GM18508 (cell line): Measurements from ENCODE around the gene NOM1.
A peak's percentile ranks its signal among the peaks of the same experiment; 100 is the strongest.

Experiments
- ATAC-seq: cut with Tn5 transposase; IDR thresholded peaks from one replicate; pipeline ENCODE4 v1.9.1; 2021; ENCODE audit warnings: moderate number of reproducible peaks; ENCODE audit not compliant: insufficient read depth, unreplicated experiment

Gene NOM1

DNA sequence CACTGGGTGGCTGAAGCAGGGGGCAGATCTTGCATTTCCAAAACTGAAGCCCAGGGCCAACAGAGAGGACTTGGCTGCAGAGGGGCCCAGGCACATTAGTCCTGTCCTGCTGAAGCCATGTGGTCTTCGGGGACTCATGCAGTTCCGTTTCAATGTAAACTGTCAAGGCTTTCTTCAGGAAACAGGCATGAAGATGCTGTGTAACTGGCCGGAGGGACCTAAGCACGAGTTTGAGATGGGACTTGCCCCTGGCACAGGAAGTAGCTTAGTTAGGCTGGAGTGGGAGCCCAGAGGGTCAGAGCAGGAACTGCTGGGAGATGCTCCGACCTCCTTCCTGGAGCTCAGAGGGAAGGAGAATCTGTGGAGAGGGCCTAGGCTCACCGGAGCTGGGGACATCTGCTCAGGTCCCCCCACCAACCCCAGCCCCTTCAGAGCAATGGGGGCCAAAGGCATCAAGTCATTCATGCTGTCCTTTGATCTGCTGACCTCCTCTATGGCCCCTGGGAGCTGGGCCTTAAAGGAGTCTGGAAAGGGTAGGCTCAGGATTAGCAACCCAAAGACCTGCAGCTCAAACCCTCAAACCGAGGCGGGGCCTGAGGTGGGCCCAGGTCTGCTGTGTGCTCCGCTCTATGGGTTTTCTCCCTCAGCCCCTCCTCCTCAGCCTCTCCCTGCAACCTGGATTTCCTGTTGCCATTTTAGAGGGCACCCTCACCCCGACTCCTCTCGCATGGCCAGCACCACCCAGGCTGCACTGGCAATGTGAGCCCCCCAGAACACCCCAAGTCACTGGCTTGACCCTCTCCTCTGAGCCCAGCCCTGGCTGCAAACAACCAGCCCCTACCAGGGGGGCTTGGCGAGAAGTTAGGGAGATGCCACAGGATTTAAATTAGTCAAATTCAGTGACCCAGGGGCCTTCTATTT is 65.4 kb downstream of the NOM1 start:
- no peak for ATAC-seq

GRCh38 chr7:157016024-157016351 is 66.5 kb downstream of the NOM1 start:
- peak; percentile 3 for ATAC-seq

DNA sequence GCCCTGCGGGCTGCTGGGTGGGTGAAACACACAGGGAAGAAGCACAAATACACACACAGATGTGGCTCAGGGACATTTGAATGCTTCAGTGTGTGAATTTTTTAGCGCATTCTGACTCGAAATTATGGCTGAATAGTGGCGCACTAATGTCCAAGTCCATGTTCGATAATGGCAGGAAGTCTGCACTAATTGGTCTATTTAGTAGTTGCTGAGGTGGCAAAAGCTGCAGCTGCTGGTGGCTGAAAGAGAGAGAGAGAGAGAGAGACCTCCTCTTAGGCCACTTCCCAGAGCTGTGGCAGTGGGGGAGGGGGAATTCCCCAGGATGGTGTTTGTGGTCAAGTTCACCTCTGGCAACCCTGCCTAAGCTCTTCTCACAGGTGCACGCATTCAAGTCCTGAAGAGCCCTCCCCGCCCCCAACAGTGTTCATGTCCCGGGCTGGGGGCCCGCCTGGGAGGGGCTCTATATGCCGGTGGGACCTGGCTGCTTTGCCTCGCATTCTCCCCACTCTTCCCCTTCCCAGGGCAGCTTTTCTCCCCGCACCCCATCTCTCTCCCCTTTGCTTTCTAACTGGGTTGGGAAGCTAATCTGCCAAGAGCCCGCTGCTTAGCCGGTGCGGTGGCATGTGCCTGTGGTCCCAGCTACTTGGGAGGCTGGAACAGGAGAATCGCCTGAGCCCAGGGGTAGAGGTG is 67.0 kb downstream of the NOM1 start:
- peak; percentile 71 for ATAC-seq

GRCh38 chr7:157017149-157017548 is 67.6 kb downstream of the NOM1 start:
- ATAC-seq = no peak

DNA sequence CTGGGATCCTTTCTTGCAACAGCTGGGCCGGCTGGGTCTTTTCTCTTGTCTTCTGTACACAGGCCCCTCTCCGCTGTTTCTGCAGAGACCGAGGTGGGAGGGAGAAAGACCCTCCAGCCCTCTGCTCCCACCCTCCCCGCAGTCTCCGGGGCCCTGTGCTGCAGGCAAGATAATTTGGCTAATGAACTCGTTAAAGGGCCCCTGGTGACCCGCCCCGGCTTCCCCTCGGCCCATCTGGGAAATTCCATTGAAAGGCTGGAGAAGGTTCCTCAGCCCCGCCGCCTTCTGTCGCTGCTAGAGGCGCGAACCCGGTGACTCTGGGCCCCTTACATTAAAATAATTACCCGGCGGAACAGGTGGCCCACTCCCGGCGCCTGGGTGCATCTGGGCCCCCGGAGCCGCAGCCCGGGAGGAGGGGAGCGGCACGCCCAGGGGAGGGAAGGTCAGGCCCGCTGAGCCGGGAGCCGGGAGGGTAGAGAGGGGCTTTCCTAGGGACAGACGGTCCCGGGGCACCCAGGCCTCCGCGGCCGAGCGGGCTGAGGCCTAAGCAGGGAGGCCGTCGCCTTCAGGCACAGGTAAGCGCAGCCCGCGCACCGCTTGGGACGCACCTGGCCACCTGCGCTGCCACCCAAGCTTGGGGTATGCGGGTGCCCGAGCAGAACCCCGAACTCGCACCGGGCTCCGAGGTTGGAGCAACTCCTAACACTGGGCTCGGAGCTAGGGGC is 68.3 kb downstream of the NOM1 start:
- ATAC-seq = no peak

DNA sequence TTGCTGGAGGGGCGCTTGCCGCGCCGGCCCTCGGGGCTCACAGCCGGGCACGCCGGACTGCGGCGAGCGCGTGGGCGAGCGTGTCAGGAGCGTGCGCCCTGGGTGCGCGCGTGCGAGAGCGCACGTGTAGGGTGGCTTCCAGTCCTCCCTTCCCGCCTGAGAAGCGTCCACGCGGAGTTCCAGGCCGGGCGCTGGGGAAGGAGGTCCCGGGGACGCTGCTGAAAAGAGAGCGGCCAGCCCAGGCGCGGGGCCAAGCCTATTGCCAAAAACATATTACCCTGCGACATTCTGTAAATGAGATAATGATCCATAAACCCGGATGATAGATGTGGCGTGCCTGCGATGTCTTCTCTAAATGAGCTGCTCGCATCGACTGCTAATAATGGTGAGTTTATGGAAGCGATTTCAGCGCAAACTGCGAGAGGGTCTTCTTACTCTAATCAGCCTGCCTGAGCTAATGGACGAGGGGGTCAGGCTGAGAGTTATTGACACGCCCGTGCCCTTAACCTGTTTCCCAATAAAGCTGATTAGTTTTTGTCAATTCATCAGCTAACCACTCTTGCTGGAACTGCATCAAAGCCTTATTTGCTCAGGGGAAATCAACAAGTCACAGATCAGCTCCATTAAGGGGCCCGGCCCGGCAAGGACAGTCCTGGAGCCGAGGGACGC is 69.0 kb downstream of the NOM1 start:
- no peak for ATAC-seq

DNA sequence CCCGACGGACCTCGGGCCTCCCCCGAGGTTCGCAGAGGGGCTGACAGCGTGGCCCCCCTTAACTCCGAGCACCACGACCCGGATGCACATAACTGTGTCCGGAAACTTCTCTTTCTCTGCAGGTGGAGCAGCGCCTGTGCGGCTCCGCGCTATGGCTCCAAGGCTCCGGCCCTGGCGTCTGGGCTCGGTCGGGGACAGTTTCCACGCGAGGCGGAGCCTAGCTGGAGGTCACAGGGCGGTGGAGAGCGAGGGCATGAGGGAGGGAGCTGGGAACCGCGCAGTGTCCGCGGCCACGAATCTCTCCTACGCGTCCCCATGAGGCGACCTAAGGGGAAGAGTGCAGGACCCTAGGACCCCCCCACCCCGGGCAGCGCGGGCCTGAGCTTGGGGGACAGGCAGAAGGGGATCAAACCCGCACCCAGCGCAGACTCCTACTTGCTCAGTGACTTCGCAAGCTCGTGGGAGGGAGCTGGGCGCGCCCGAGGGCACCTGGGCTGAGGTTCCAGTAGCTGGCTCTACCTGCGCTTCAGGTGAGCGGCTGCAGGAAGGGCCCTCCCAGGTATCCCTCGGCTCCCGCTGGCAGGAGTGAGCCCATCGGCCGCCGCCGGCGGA is 69.6 kb downstream of the NOM1 start:
- no peak for ATAC-seq

DNA sequence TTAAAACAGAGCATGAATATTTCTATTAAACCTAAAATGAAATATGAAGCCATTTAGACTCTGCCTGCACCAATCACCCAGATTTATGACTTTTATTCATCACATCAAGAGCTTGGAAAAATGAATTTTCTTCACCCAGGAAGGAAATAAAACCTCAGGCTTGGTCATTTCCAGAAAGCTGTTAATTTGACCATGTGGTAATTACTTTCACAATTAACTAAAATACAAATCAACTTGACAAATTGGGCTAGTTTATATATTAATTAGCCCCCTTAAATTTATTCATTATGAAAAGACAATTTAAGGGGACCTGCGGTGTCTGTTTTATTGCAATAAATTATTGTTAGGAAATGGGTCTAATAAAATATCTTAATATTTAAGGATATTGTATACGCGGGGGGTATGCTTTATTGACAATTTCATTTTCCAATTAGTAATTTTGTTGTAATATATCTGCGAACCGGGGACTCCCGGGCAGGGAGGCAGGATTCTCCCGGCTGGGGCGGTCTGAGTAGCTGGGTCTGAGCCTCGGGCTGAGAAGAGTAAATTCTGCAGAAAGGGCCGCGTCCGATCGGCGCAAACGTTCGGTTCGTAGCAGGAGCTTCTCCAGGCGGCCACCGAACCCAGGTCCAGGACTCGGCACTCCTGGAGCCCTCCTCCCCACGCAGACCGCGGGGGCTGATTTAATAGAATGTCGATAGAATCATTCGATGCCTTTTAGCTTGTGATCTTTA is 70.4 kb downstream of the NOM1 start:
- ATAC-seq = no peak

GRCh38 chr7:157020514-157021070 is 71.1 kb downstream of the NOM1 start:
- ATAC-seq = no peak

GRCh38 chr7:157021071-157021870 is 71.8 kb downstream of the NOM1 start:
- no peak for ATAC-seq

- ATAC-seq = no peak
These were observed 72.6 kb downstream of the NOM1 start for GRCh38 chr7:157021871-157022680.
